ENCODE data around the gene EPB41L2. TPM values are rescaled to one million over a fixed set of nuclear protein-coding genes. Genes with fewer than 3 reads are reported as not detected.

EPB41L2 gene
- total RNA-seq, 1 experiment from 2014 or later, result 74.8 TPM

- DNase-seq (ENCODE audit: low read depth, low spot score) (no peak), ATAC-seq (no peak)
- H3K9me3 ChIP-seq (ENCODE audit: control insufficient read depth in 1 of 2, insufficient read depth in 1 of 2, low read depth in 1 of 2, low read length in 2 of 2), result no peaks in the 10 kb centered on the region
- ChIA-PET POLR2A (no interaction called here), RAD21 (ENCODE audit: low non-redundant PET in 1 of 2, low total read pairs in 2 of 2, uncharacterized antibody in 2 of 2, unreplicated experiment in 2 of 2) (no interaction called here), CTCF (no interaction called here)
- H2AFZ ChIP-seq (ENCODE audit: low read depth, low read length, poor library complexity, severe bottlenecking), result no peak overlapping the region
- H3K79me2 ChIP-seq (ENCODE audit: insufficient read depth, low read length), result no peaks in the 10 kb centered on the region
- no peaks in the 10 kb centered on the region for H3K27me3 ChIP-seq (ENCODE audit: insufficient read depth, low read length)
- H3K36me3 ChIP-seq (ENCODE audit: control insufficient read depth in 1 of 2, insufficient read depth in 2 of 2, low read length in 2 of 2), result no peaks in the 10 kb centered on the region
- no peak overlapping the region for H3K4me2 ChIP-seq (ENCODE audit: low read length)
- BruUV-seq (replicated peaks), result no TSS peak
- no peak overlapping the region for H3K4me3 ChIP-seq (replicated peaks in 1 of 2; ENCODE audit: low read depth in 1 of 2, low read length in 2 of 2)
- H3K4me1 ChIP-seq (ENCODE audit: control insufficient read depth in 1 of 2, insufficient read depth in 2 of 2, low read length in 2 of 2), result no peaks in the 10 kb centered on the region
- no peaks in the 10 kb centered on the region for H3K9me2 ChIP-seq (ENCODE audit: insufficient read depth)
- intact Hi-C loops (cut with micrococcal nuclease), result no loop called here
- no peak overlapping the region for H3K27ac ChIP-seq (ENCODE audit: low read depth, low read length)
- no peak overlapping the region for H3K9ac ChIP-seq (ENCODE audit: low read length)
- no peaks in the 10 kb centered on the region for H4K20me1 ChIP-seq (ENCODE audit: insufficient read depth)
- TF ChIP-seq TCF7L2 (IDR thresholded peaks at IDR 0.05; ENCODE audit: borderline replicate concordance, extremely low read depth, insufficient read depth, insufficient read length) (no peak), ZNF274 (IDR thresholded peaks at IDR 0.05; ENCODE audit: low read depth, low read length) (no peak), CBX3 (IDR thresholded peaks at IDR 0.05; ENCODE audit: low read depth) (no peak), ELF1 (IDR thresholded peaks at IDR 0.05; ENCODE audit: borderline replicate concordance, low read depth) (no peak), POLR2AphosphoS5 (IDR thresholded peaks at IDR 0.05; ENCODE audit: low read depth, low read length) (no peak), EZH2phosphoT487 (IDR thresholded peaks at IDR 0.05; ENCODE audit: borderline replicate concordance) (no peak), MAX (IDR thresholded peaks at IDR 0.05) (no peak)
These were observed 117.6 kb downstream of the EPB41L2 start for GRCh38 chr6:130945401-130945919.

GRCh38 chr6:130944486-130944885 lies 118.6 kb downstream of the EPB41L2 start:
- ChIA-PET POLR2A (no interaction called here), RAD21 (ENCODE audit: low non-redundant PET in 1 of 2, low total read pairs in 2 of 2, uncharacterized antibody in 2 of 2, unreplicated experiment in 2 of 2) (no interaction called here), CTCF (no interaction called here)
- intact Hi-C loops (cut with micrococcal nuclease), result no loop called here
- Histone ChIP-seq H4K20me1 (ENCODE audit: insufficient read depth) (no peaks in the 10 kb centered on the region), H3K4me2 (ENCODE audit: low read length) (no peak overlapping the region), H3K9me2 (ENCODE audit: insufficient read depth) (no peaks in the 10 kb centered on the region), H3K9ac (ENCODE audit: low read length) (no peak overlapping the region), H3K36me3 (ENCODE audit: control insufficient read depth in 1 of 2, insufficient read depth in 2 of 2, low read length in 2 of 2) (no peaks in the 10 kb centered on the region), H3K9me3 (ENCODE audit: control insufficient read depth in 1 of 2, insufficient read depth in 1 of 2, low read depth in 1 of 2, low read length in 2 of 2) (no peaks in the 10 kb centered on the region), H3K4me3 (replicated peaks in 1 of 2; ENCODE audit: low read depth in 1 of 2, low read length in 2 of 2) (no peak overlapping the region), H3K27ac (ENCODE audit: low read depth, low read length) (no peak overlapping the region), H2AFZ (ENCODE audit: low read depth, low read length, poor library complexity, severe bottlenecking) (no peak overlapping the region), H3K79me2 (ENCODE audit: insufficient read depth, low read length) (no peaks in the 10 kb centered on the region), H3K4me1 (ENCODE audit: control insufficient read depth in 1 of 2, insufficient read depth in 2 of 2, low read length in 2 of 2) (no peaks in the 10 kb centered on the region), H3K27me3 (ENCODE audit: insufficient read depth, low read length) (no peaks in the 10 kb centered on the region)
- TF ChIP-seq MAX (IDR thresholded peaks at IDR 0.05), result no peak
- no peak for ATAC-seq
- no TSS peak for BruUV-seq (replicated peaks)
- DNase-seq (ENCODE audit: low read depth, low spot score), result no peak
